ENCODE results near the gene FMN2. TPM values are rescaled to one million over a fixed set of nuclear protein-coding genes. Genes with fewer than 3 reads are reported as not detected.
"Not testable (repeated sequence)": the region's sequence is repeated elsewhere in the genome, so short reads cannot be mapped to it uniquely, and the experiment has no call there.

The FMN2 gene
- total and polyA plus RNA-seq, 4 donors, result 0.14 to 2.7 (median 1.2) TPM

DNA sequence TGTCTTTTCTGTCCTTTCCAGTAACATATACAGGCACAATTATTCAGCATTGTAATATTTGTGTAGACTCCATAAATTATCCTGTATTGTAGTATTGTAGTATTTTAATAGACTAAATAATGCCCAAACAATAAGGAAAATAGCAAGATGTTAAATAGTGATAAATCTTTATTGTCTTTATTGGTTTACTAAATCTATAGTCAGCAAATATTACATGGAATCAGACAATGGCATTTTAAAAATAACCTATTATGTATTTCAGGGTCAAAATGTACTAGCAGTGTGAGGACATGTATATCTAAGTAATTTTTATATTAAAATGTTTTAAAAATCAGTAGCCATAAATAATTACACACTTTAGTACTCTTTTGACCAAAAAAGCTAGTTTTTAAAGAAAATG, 317.9 kb downstream of the FMN2 start:
- Histone ChIP-seq H3K36me3 (ENCODE audit: control insufficient read depth in 4 of 4, insufficient read depth in 4 of 4, low read length in 4 of 4) (no peaks in the 10 kb centered on the region), H3K4me3 (no peak overlapping the region), H3K27ac (ENCODE audit: low read depth in 1 of 2, low read length in 1 of 2) (no peak overlapping the region), H3K4me1 (ENCODE audit: control insufficient read depth in 5 of 5, insufficient read depth in 5 of 5, low read length in 5 of 5) (peaks cover 0 to under 1% (median 0%) of the 10 kb centered on the region in 5 donors), H3K9me3 (ENCODE audit: control insufficient read depth in 4 of 4, insufficient read depth in 3 of 4, low read length in 3 of 4) (no peaks in the 10 kb centered on the region), H3K9ac (ENCODE audit: insufficient read depth in 1 of 2, low read length in 2 of 2) (no peak overlapping the region), H3K27me3 (ENCODE audit: control insufficient read depth in 3 of 3, insufficient read depth in 3 of 3, low read length in 2 of 3) (no peaks in the 10 kb centered on the region)
- ATAC-seq (ENCODE audit: insufficient read depth, low FRiP score), result no peak
- DNase-seq, result no peak
- TF ChIP-seq, protein P1, sequence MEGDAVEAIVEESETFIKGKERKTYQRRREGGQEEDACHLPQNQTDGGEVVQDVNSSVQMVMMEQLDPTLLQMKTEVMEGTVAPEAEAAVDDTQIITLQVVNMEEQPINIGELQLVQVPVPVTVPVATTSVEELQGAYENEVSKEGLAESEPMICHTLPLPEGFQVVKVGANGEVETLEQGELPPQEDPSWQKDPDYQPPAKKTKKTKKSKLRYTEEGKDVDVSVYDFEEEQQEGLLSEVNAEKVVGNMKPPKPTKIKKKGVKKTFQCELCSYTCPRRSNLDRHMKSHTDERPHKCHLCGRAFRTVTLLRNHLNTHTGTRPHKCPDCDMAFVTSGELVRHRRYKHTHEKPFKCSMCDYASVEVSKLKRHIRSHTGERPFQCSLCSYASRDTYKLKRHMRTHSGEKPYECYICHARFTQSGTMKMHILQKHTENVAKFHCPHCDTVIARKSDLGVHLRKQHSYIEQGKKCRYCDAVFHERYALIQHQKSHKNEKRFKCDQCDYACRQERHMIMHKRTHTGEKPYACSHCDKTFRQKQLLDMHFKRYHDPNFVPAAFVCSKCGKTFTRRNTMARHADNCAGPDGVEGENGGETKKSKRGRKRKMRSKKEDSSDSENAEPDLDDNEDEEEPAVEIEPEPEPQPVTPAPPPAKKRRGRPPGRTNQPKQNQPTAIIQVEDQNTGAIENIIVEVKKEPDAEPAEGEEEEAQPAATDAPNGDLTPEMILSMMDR (IDR thresholded peaks at IDR 0.05; ENCODE audit: control extremely low read depth, extremely low read depth), result no peak

- ATAC-seq (ENCODE audit: insufficient read depth, low FRiP score) (no peak), DNase-seq (no peak)
- Histone ChIP-seq H3K36me3 (ENCODE audit: control insufficient read depth in 4 of 4, insufficient read depth in 4 of 4, low read length in 4 of 4) (no peaks in the 10 kb centered on the region), H3K4me1 (ENCODE audit: control insufficient read depth in 5 of 5, insufficient read depth in 5 of 5, low read length in 5 of 5) (no peaks in the 10 kb centered on the region), H3K27ac (ENCODE audit: low read depth in 1 of 2, low read length in 1 of 2) (peak overlapping the region in 1 of 2 donors; percentile 56), H3K9ac (ENCODE audit: insufficient read depth in 1 of 2, low read length in 2 of 2) (no peak overlapping the region), H3K9me3 (ENCODE audit: control insufficient read depth in 4 of 4, insufficient read depth in 3 of 4, low read length in 3 of 4) (no peaks in the 10 kb centered on the region), H3K4me3 (no peak overlapping the region), H3K27me3 (ENCODE audit: control insufficient read depth in 3 of 3, insufficient read depth in 3 of 3, low read length in 2 of 3) (no peaks in the 10 kb centered on the region)
- 74 to 87% methylated on average over 5 of the region's 5 CpGs for WGBS, 2 donors
- TF ChIP-seq, protein P1 (IDR thresholded peaks at IDR 0.05; ENCODE audit: control extremely low read depth, extremely low read depth), result no peak
Observed at GRCh38 chr1:240413732-240414131, 322.0 kb downstream of the FMN2 start.

- no peak overlapping the region for H3K9ac ChIP-seq (ENCODE audit: insufficient read depth in 1 of 2, low read length in 2 of 2)
- ATAC-seq (ENCODE audit: insufficient read depth, low FRiP score) (no peak), DNase-seq (no peak)
- no peaks in the 10 kb centered on the region for H3K36me3 ChIP-seq (ENCODE audit: control insufficient read depth in 4 of 4, insufficient read depth in 4 of 4, low read length in 4 of 4)
- WGBS, 2 donors, result 76 to 82% methylated on average over 6 of the region's 6 CpGs
- H3K27me3 ChIP-seq (ENCODE audit: control insufficient read depth in 3 of 3, insufficient read depth in 3 of 3, low read length in 2 of 3), result no peaks in the 10 kb centered on the region
- H3K4me1 ChIP-seq (ENCODE audit: control insufficient read depth in 5 of 5, insufficient read depth in 5 of 5, low read length in 5 of 5), result no peaks in the 10 kb centered on the region
- peak overlapping the region in 1 of 2 donors; percentile 56 for H3K27ac ChIP-seq (ENCODE audit: low read depth in 1 of 2, low read length in 1 of 2)
- TF ChIP-seq, protein P1 (IDR thresholded peaks at IDR 0.05; ENCODE audit: control extremely low read depth, extremely low read depth), result no peak
- no peak overlapping the region for H3K4me3 ChIP-seq
- H3K9me3 ChIP-seq (ENCODE audit: control insufficient read depth in 4 of 4, insufficient read depth in 3 of 4, low read length in 3 of 4), result no peaks in the 10 kb centered on the region
Observed at GRCh38 chr1:240414237-240414636, 322.6 kb downstream of the FMN2 start.

- not testable (repeated sequence) for H3K27me3 ChIP-seq (ENCODE audit: control insufficient read depth in 3 of 3, insufficient read depth in 3 of 3, low read length in 2 of 3); ATAC-seq (ENCODE audit: insufficient read depth, low FRiP score); H3K4me1 ChIP-seq (ENCODE audit: control insufficient read depth in 5 of 5, insufficient read depth in 5 of 5, low read length in 5 of 5); H3K27ac ChIP-seq (ENCODE audit: low read depth in 1 of 2, low read length in 1 of 2); H3K9me3 ChIP-seq (ENCODE audit: control insufficient read depth in 4 of 4, insufficient read depth in 3 of 4, low read length in 3 of 4); H3K9ac ChIP-seq (ENCODE audit: insufficient read depth in 1 of 2, low read length in 2 of 2); DNase-seq; H3K36me3 ChIP-seq (ENCODE audit: control insufficient read depth in 4 of 4, insufficient read depth in 4 of 4, low read length in 4 of 4); H3K4me3 ChIP-seq
- WGBS, 2 donors, result 94 to 97% methylated on average over 1 of the region's 1 CpG
Observed at GRCh38 chr1:240415011-240415410, 323.3 kb downstream of the FMN2 start.
